H1 (cell line): ENCODE measurements around the gene NAALADL1. TPM values are rescaled to one million over a fixed set of nuclear protein-coding genes. Genes with fewer than 3 reads are reported as not detected.

Source experiments
- EP300 ChIP-seq, 2 experiments: IDR thresholded peaks; 1 replicate in 1 of 2; 2 replicates in 1 of 2; pipeline ENCODE4 v1.6.1; 2011 to 2012; ENCODE audit warnings: low read depth in 2 of 2, low read length in 2 of 2, mild to moderate bottlenecking in 2 of 2, borderline replicate concordance in 1 of 2, inconsistent platforms in 1 of 2, moderate library complexity in 1 of 2
- GABPA ChIP-seq: IDR thresholded peaks from 2 replicates; pipeline ENCODE4 v1.6.1; 2011; ENCODE audit warnings: mild to moderate bottlenecking, low read length, moderate library complexity, borderline replicate concordance; ENCODE audit not compliant: insufficient read depth
- KDM4A ChIP-seq: IDR thresholded peaks from one replicate; pipeline ENCODE4 v1.7.1; 2012; ENCODE audit warnings: low read depth, mild to moderate bottlenecking, moderate library complexity, low read length, inconsistent platforms; ENCODE audit not compliant: severe bottlenecking
- polyA plus RNA-seq, 7 experiments: library from polyadenylated mRNA; depleted of rRNA in 3 of 7; stranded (reverse) in 5 of 7; unstranded in 2 of 7; fragments of >200 nt in 5 of 7; fragments of 200-250 nt in 2 of 7; gene quantifications; 1 replicate in 5 of 7; 2 replicates in 1 of 7; 4 replicates in 1 of 7; pipeline versions ENCODE4 v1.2.1 to v1.2.3, GENCODE V29; 2011 to 2013; ENCODE audit warnings: missing spikeins in 2 of 7, mixed read lengths in 2 of 7
- total RNA-seq: library from RNA; stranded (reverse); fragmentation: NEBNext Ultra II Directional; extraction: Animal tissue kit (Norgen Biotek cat#: 25700); gene quantifications from 2 replicates; pipeline ENCODE4 v1.2.1, GENCODE V29; 2021

Gene NAALADL1
- total and polyA plus RNA-seq, 2 of the 8 experiments (the other 6 are each of a cell fraction or from before 2014, with no cell fraction given): 7.5 to 9.9 TPM

DNA sequence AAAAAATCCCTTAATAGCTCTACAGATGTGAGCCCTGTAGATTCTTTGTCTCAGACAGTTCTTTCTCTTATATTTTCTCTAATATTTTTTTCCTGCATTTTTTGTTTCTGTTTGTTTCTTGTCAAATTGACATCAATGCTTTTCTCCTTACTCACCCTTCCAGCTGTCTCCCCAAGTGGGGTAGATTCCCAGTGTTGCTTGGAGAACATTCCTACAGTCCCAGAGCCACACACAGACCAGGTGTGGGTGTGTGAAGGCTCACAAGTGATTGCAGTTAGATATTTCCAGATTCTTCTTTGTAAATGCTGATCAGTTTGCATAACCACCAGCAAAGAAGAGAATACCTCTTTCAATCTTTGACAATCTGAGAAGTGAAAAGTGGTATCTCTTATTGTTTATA, 45.1 kb upstream of the NAALADL1 start (continued):
- TF ChIP-seq KDM4A (no peak), GABPA (no peak), EP300 (IDR thresholded peaks at IDR 0.05; ENCODE audit: borderline replicate concordance in 1 of 2, low read depth in 2 of 2, low read length in 2 of 2) (no peak)
